NT2/D1 (cell line): ENCODE measurements around the gene TBC1D5.

Experiments used
- SUZ12 ChIP-seq: IDR thresholded peaks from 2 replicates; pipeline ENCODE4 v1.6.1; 2011; ENCODE audit not compliant: insufficient read length, insufficient read depth; ENCODE audit errors: extremely low read depth
- YY1 ChIP-seq: IDR thresholded peaks from 2 replicates; pipeline ENCODE4 v1.6.1; 2011; ENCODE audit not compliant: insufficient read length, insufficient read depth
- ZNF274 ChIP-seq: IDR thresholded peaks from 2 replicates; pipeline ENCODE4 v1.6.1; 2011; ENCODE audit warnings: mild to moderate bottlenecking, low read depth, low read length

GRCh38 chr3:17775073-17775472 is 32.6 kb upstream of the TBC1D5 start:
- TF ChIP-seq ZNF274 = no peak
- TF ChIP-seq YY1 = no peak
- TF ChIP-seq SUZ12 = no peak
